HEK293 (cell line): ENCODE results near the gene HLA-DMB.
A peak's percentile ranks its signal among the peaks of the same experiment; 100 is the strongest.

Source experiments
- KLF10 ChIP-seq: fragments of 450-650 bp; IDR thresholded peaks from 2 replicates; pipeline ENCODE4 v1.5.1; 2018; ENCODE audit warnings: missing biosample characterization, mild to moderate bottlenecking, missing genetic modification characterization
- KLF16 ChIP-seq: fragments of 450-650 bp; formaldehyde crosslinking; IDR thresholded peaks from 2 replicates; pipeline ENCODE4 v1.5.1; 2017; ENCODE audit warnings: missing biosample characterization, missing genetic modification characterization
- MEIS1 ChIP-seq: sonication (generic); formaldehyde crosslinking; IDR thresholded peaks from 2 replicates; pipeline ENCODE4 v1.8.1; 2022; ENCODE audit warnings: missing genetic modification reagents, mild to moderate bottlenecking, borderline replicate concordance
- MYNN ChIP-seq: fragments of 450-650 bp; formaldehyde crosslinking; IDR thresholded peaks from 2 replicates; pipeline ENCODE4 v1.5.1; 2016; ENCODE audit warnings: missing biosample characterization, missing genetic modification characterization, borderline replicate concordance
- SCRT1 ChIP-seq: fragments of 450-650 bp; formaldehyde crosslinking; IDR thresholded peaks from 2 replicates; pipeline ENCODE4 v1.5.1; 2016; ENCODE audit warnings: missing biosample characterization, missing genetic modification characterization, borderline replicate concordance
- WT1 ChIP-seq: fragments of 450-650 bp; formaldehyde crosslinking; IDR thresholded peaks from 2 replicates; pipeline ENCODE4 v1.5.1; 2016; ENCODE audit warnings: missing biosample characterization, missing genetic modification characterization
- ZBTB48 ChIP-seq: fragments of 450-650 bp; formaldehyde crosslinking; IDR thresholded peaks from 2 replicates; pipeline ENCODE4 v1.5.1; 2016; ENCODE audit warnings: missing biosample characterization, missing genetic modification characterization
- ZBTB7A ChIP-seq: fragments of 450-650 bp; formaldehyde crosslinking; IDR thresholded peaks from 2 replicates; pipeline ENCODE4 v1.5.1; 2016; ENCODE audit warnings: low read depth, missing biosample characterization, missing genetic modification characterization
- ZNF132 ChIP-seq: fragments of 450-650 bp; formaldehyde crosslinking; IDR thresholded peaks from 2 replicates; pipeline ENCODE4 v1.5.1; 2017; ENCODE audit warnings: missing biosample characterization, missing genetic modification characterization, borderline replicate concordance
- ZNF174 ChIP-seq: fragments of 450-650 bp; formaldehyde crosslinking; IDR thresholded peaks from 2 replicates; pipeline ENCODE4 v1.5.0; 2017; ENCODE audit warnings: missing biosample characterization, mild to moderate bottlenecking, missing genetic modification characterization
- ZNF311 ChIP-seq: fragments of 450-650 bp; formaldehyde crosslinking; IDR thresholded peaks from 2 replicates; pipeline ENCODE4 v1.5.1; 2017; ENCODE audit warnings: missing biosample characterization, missing genetic modification characterization, borderline replicate concordance
- ZNF394 ChIP-seq: fragments of 450-650 bp; formaldehyde crosslinking; IDR thresholded peaks from 2 replicates; pipeline ENCODE4 v1.5.1; 2016; ENCODE audit warnings: missing biosample characterization, missing genetic modification characterization, mild to moderate bottlenecking, moderate library complexity, borderline replicate concordance
- ZNF549 ChIP-seq: fragments of 450-650 bp; IDR thresholded peaks from 2 replicates; pipeline ENCODE4 v1.5.1; 2018; ENCODE audit warnings: missing biosample characterization, missing genetic modification characterization, mild to moderate bottlenecking, inconsistent platforms, moderate library complexity
- ZNF558 ChIP-seq: fragments of 450-650 bp; formaldehyde crosslinking; IDR thresholded peaks from 2 replicates; pipeline ENCODE4 v1.5.1; 2016; ENCODE audit warnings: missing biosample characterization, missing genetic modification characterization
- ZNF624 ChIP-seq: fragments of 450-650 bp; formaldehyde crosslinking; IDR thresholded peaks from 2 replicates; pipeline ENCODE4 v1.5.1; 2017; ENCODE audit warnings: missing biosample characterization, missing genetic modification characterization
- ZNF626 ChIP-seq: fragments of 450-650 bp; sonication (Bioruptor Pico); formaldehyde crosslinking; IDR thresholded peaks from 2 replicates; pipeline ENCODE4 v1.5.1; 2018; ENCODE audit warnings: missing biosample characterization, missing genetic modification characterization, inconsistent platforms
- ZNF776 ChIP-seq: fragments of 450-650 bp; formaldehyde crosslinking; IDR thresholded peaks from 2 replicates; pipeline ENCODE4 v1.5.0; 2017; ENCODE audit warnings: missing biosample characterization, missing genetic modification characterization, borderline replicate concordance
- TF ChIP-seq, protein P1 (sequence below): fragments of 450-650 bp; formaldehyde crosslinking; IDR thresholded peaks from 2 replicates; pipeline ENCODE4 v1.5.1; 2017; ENCODE audit warnings: missing biosample characterization, missing genetic modification characterization
- TF ChIP-seq, protein P2 (sequence below): fragments of 450-650 bp; formaldehyde crosslinking; IDR thresholded peaks from 2 replicates; pipeline ENCODE4 v1.5.1; 2017; ENCODE audit warnings: missing biosample characterization, missing genetic modification characterization
- TF ChIP-seq, protein P3 (sequence below): fragments of 450-650 bp; formaldehyde crosslinking; IDR thresholded peaks from 2 replicates; pipeline ENCODE4 v1.5.1; 2017; ENCODE audit warnings: missing biosample characterization, missing genetic modification characterization
- TF ChIP-seq, protein P4 (sequence below): fragments of 450-650 bp; formaldehyde crosslinking; IDR thresholded peaks from 2 replicates; pipeline ENCODE4 v1.5.1; 2016; ENCODE audit warnings: missing biosample characterization, missing genetic modification characterization
- TF ChIP-seq, protein P5 (sequence below): fragments of 450-650 bp; formaldehyde crosslinking; IDR thresholded peaks from 2 replicates; pipeline ENCODE4 v1.5.1; 2016; ENCODE audit warnings: missing biosample characterization, missing genetic modification characterization
- TF ChIP-seq, protein P6 (sequence below): fragments of 450-650 bp; formaldehyde crosslinking; IDR thresholded peaks from 2 replicates; pipeline ENCODE4 v1.5.0; 2017; ENCODE audit warnings: missing biosample characterization, missing genetic modification characterization, borderline replicate concordance
- TF ChIP-seq, protein P7 (sequence below): fragments of 450-650 bp; formaldehyde crosslinking; IDR thresholded peaks from 2 replicates; pipeline ENCODE4 v1.5.1; 2016; ENCODE audit warnings: missing biosample characterization, missing genetic modification characterization
- TF ChIP-seq, protein P8 (sequence below): fragments of 450-650 bp; IDR thresholded peaks from 2 replicates; pipeline ENCODE4 v1.5.1; 2018; ENCODE audit warnings: missing biosample characterization, missing genetic modification characterization

HLA-DMB gene

DNA sequence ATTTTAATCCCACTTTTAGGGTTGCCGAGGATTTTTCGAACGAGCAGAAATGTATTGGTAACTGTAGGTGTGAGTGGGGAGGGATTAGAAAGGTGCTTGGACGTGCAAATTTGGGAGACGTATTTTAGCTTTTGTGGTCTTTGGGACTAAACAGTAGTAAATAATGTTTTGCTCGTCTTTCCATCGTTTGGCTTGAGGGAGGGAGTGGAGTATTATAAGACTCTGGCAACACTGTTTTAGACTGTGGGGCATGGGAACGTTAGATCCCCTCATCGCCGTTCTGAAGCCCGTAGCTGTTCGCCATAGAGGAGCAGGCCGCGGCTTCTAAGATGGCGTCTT, 30.4 kb upstream of the HLA-DMB start (continued):
- TF ChIP-seq, protein P1, sequence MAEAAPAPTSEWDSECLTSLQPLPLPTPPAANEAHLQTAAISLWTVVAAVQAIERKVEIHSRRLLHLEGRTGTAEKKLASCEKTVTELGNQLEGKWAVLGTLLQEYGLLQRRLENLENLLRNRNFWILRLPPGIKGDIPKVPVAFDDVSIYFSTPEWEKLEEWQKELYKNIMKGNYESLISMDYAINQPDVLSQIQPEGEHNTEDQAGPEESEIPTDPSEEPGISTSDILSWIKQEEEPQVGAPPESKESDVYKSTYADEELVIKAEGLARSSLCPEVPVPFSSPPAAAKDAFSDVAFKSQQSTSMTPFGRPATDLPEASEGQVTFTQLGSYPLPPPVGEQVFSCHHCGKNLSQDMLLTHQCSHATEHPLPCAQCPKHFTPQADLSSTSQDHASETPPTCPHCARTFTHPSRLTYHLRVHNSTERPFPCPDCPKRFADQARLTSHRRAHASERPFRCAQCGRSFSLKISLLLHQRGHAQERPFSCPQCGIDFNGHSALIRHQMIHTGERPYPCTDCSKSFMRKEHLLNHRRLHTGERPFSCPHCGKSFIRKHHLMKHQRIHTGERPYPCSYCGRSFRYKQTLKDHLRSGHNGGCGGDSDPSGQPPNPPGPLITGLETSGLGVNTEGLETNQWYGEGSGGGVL (tag by site-specific recombination): 0 out of 2 replicates have a peak, but pooled peaks have one; percentile 19
- TF ChIP-seq ZNF174: no peak
- TF ChIP-seq ZNF132 (tag by site-specific recombination): no peak
- no peak for TF ChIP-seq ZNF626 (tag by site-specific recombination)
- TF ChIP-seq, protein P2, sequence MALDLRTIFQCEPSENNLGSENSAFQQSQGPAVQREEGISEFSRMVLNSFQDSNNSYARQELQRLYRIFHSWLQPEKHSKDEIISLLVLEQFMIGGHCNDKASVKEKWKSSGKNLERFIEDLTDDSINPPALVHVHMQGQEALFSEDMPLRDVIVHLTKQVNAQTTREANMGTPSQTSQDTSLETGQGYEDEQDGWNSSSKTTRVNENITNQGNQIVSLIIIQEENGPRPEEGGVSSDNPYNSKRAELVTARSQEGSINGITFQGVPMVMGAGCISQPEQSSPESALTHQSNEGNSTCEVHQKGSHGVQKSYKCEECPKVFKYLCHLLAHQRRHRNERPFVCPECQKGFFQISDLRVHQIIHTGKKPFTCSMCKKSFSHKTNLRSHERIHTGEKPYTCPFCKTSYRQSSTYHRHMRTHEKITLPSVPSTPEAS (tag by site-specific recombination): peak; percentile 48; the same call in 1 of the 2 replicates
- TF ChIP-seq, protein P3, sequence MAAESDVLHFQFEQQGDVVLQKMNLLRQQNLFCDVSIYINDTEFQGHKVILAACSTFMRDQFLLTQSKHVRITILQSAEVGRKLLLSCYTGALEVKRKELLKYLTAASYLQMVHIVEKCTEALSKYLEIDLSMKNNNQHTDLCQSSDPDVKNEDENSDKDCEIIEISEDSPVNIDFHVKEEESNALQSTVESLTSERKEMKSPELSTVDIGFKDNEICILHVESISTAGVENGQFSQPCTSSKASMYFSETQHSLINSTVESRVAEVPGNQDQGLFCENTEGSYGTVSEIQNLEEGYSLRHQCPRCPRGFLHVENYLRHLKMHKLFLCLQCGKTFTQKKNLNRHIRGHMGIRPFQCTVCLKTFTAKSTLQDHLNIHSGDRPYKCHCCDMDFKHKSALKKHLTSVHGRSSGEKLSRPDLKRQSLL (tag by site-specific recombination): no peak
- no peak; the same call in 1 of the 2 replicates for TF ChIP-seq ZNF624
- TF ChIP-seq, protein P4, sequence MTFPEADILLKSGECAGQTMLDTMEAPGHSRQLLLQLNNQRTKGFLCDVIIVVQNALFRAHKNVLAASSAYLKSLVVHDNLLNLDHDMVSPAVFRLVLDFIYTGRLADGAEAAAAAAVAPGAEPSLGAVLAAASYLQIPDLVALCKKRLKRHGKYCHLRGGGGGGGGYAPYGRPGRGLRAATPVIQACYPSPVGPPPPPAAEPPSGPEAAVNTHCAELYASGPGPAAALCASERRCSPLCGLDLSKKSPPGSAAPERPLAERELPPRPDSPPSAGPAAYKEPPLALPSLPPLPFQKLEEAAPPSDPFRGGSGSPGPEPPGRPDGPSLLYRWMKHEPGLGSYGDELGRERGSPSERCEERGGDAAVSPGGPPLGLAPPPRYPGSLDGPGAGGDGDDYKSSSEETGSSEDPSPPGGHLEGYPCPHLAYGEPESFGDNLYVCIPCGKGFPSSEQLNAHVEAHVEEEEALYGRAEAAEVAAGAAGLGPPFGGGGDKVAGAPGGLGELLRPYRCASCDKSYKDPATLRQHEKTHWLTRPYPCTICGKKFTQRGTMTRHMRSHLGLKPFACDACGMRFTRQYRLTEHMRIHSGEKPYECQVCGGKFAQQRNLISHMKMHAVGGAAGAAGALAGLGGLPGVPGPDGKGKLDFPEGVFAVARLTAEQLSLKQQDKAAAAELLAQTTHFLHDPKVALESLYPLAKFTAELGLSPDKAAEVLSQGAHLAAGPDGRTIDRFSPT (tag by site-specific recombination): no peak
- 0 out of 2 replicates have a peak, but pooled peaks have one; percentile 34 for TF ChIP-seq ZNF558
- TF ChIP-seq, protein P5, sequence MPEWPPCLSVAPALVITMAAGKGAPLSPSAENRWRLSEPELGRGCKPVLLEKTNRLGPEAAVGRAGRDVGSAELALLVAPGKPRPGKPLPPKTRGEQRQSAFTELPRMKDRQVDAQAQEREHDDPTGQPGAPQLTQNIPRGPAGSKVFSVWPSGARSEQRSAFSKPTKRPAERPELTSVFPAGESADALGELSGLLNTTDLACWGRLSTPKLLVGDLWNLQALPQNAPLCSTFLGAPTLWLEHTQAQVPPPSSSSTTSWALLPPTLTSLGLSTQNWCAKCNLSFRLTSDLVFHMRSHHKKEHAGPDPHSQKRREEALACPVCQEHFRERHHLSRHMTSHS (tag by site-specific recombination): no peak
- TF ChIP-seq ZBTB48 (tag by site-specific recombination): peak; percentile 43; the same call in 1 of the 2 replicates
- TF ChIP-seq, protein P6, sequence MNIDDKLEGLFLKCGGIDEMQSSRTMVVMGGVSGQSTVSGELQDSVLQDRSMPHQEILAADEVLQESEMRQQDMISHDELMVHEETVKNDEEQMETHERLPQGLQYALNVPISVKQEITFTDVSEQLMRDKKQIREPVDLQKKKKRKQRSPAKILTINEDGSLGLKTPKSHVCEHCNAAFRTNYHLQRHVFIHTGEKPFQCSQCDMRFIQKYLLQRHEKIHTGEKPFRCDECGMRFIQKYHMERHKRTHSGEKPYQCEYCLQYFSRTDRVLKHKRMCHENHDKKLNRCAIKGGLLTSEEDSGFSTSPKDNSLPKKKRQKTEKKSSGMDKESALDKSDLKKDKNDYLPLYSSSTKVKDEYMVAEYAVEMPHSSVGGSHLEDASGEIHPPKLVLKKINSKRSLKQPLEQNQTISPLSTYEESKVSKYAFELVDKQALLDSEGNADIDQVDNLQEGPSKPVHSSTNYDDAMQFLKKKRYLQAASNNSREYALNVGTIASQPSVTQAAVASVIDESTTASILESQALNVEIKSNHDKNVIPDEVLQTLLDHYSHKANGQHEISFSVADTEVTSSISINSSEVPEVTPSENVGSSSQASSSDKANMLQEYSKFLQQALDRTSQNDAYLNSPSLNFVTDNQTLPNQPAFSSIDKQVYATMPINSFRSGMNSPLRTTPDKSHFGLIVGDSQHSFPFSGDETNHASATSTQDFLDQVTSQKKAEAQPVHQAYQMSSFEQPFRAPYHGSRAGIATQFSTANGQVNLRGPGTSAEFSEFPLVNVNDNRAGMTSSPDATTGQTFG (tag by site-specific recombination): no peak
- TF ChIP-seq ZNF311: no peak
- peak; percentile 77; the same call in 1 of the 2 replicates for TF ChIP-seq ZBTB7A (tag by site-specific recombination)
- TF ChIP-seq ZNF549 (tag by site-specific recombination): no peak
- TF ChIP-seq ZNF776: no peak
- no peak for TF ChIP-seq KLF16 (tag by site-specific recombination)
- TF ChIP-seq ZNF394: no peak
- no peak for TF ChIP-seq MYNN
- TF ChIP-seq MEIS1 (CRISPR knock-in tag): no peak
- TF ChIP-seq, protein P7, sequence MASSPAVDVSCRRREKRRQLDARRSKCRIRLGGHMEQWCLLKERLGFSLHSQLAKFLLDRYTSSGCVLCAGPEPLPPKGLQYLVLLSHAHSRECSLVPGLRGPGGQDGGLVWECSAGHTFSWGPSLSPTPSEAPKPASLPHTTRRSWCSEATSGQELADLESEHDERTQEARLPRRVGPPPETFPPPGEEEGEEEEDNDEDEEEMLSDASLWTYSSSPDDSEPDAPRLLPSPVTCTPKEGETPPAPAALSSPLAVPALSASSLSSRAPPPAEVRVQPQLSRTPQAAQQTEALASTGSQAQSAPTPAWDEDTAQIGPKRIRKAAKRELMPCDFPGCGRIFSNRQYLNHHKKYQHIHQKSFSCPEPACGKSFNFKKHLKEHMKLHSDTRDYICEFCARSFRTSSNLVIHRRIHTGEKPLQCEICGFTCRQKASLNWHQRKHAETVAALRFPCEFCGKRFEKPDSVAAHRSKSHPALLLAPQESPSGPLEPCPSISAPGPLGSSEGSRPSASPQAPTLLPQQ (tag by site-specific recombination): no peak
- TF ChIP-seq, protein P8, sequence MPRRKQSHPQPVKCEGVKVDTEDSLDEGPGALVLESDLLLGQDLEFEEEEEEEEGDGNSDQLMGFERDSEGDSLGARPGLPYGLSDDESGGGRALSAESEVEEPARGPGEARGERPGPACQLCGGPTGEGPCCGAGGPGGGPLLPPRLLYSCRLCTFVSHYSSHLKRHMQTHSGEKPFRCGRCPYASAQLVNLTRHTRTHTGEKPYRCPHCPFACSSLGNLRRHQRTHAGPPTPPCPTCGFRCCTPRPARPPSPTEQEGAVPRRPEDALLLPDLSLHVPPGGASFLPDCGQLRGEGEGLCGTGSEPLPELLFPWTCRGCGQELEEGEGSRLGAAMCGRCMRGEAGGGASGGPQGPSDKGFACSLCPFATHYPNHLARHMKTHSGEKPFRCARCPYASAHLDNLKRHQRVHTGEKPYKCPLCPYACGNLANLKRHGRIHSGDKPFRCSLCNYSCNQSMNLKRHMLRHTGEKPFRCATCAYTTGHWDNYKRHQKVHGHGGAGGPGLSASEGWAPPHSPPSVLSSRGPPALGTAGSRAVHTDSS (tag by site-specific recombination): no peak
- TF ChIP-seq WT1 (tag by site-specific recombination): no peak
- TF ChIP-seq SCRT1 (tag by site-specific recombination): no peak
- TF ChIP-seq KLF10 (tag by site-specific recombination): no peak
